LNCaP clone FGC (cell line): ENCODE results near the gene TBX6.
"Not testable (repeated sequence)": the region's sequence is repeated elsewhere in the genome, so short reads cannot be mapped to it uniquely, and the experiment has no call there.

ENCODE experiments used
- DNase-seq: peaks from one replicate; pipeline ENCODE4 v3.0.0-alpha.2; 2011; ENCODE audit warnings: low read depth
- H3K4me3 ChIP-seq: 2 replicates; pipeline ENCODE4 v1.5.1; 2011; ENCODE audit warnings: mild to moderate bottlenecking, low read depth, low read length, control low read depth
- CTCF ChIP-seq: IDR thresholded peaks from 2 replicates; pipeline ENCODE4 v1.5.1; 2012; ENCODE audit warnings: mild to moderate bottlenecking; ENCODE audit not compliant: control insufficient read depth, insufficient read depth; ENCODE audit errors: extremely low read depth

The TBX6 gene

GRCh38 chr16:30131869-30132475 is 40.2 kb upstream of the TBX6 start:
- DNase-seq, result no peak
- no peak overlapping the region for H3K4me3 ChIP-seq
- TF ChIP-seq CTCF, result no peak

GRCh38 chr16:30127993-30128392 is 36.3 kb upstream of the TBX6 start:
- TF ChIP-seq CTCF, result no peak
- no peak overlapping the region for H3K4me3 ChIP-seq

GRCh38 chr16:30125690-30126089 is 34.0 kb upstream of the TBX6 start:
- not testable (repeated sequence) for H3K4me3 ChIP-seq, DNase-seq

More at GRCh38 chr16:30127993-30128392, 36.3 kb upstream of the TBX6 start:
- DNase-seq, result no peak

- no peak for DNase-seq
- no peak overlapping the region for H3K4me3 ChIP-seq
- TF ChIP-seq CTCF, result no peak
Measured at GRCh38 chr16:30124985-30125379, 33.3 kb upstream of the TBX6 start.

- DNase-seq, result no peak
- H3K4me3 ChIP-seq, result peak overlapping the region; percentile 87
- no peak for TF ChIP-seq CTCF
Measured at GRCh38 chr16:30122604-30123160, 31.0 kb upstream of the TBX6 start.

- H3K4me3 ChIP-seq, result peak overlapping the region; percentile 87
- TF ChIP-seq CTCF, result no peak
- no peak for DNase-seq
Measured at GRCh38 chr16:30121741-30122571, 30.2 kb upstream of the TBX6 start.

GRCh38 chr16:30120340-30121105 is 28.8 kb upstream of the TBX6 start:
- H3K4me3 ChIP-seq, result no peak overlapping the region
- no peak for DNase-seq
- TF ChIP-seq CTCF, result no peak
